Endothelial cell of umbilical vein (primary cell): ENCODE results near the gene SLC34A1. TPM values are rescaled to one million over a fixed set of nuclear protein-coding genes. Genes with fewer than 3 reads are reported as not detected.

Source experiments
- BruUV-seq: library from RNA; stranded (reverse); fragments of 400-500 nt; replicated peaks from 2 replicates; lab custom pipeline; 2021; lab: Mats Ljungman, UMichigan
- CTCF ChIA-PET: fragments of 300-600, 350-600 bp; sonication (Branson Sonifier 250); formaldehyde crosslinking; loops from one replicate; lab custom pipeline; 2021; ENCODE audit warnings: antibody characterized with exemption, inconsistent platforms; lab: Charles Lee
- POLR2A ChIA-PET: fragments of 300-600, 350-600 bp; sonication (Branson Sonifier 250); formaldehyde crosslinking; loops from one replicate; lab custom pipeline; 2021; ENCODE audit warnings: antibody characterized with exemption, inconsistent platforms; lab: Charles Lee
- DNase-seq: peaks from one replicate; pipeline ENCODE4 v3.0.0-alpha.2; 2011; ENCODE audit warnings: low read depth, low spot score
- FAIRE-seq: peaks from 2 replicates; lab custom pipeline; 2011; peaks lifted over from hg19 to GRCh38; lab: Jason Lieb, UNC
- H2AFZ ChIP-seq: 2 replicates; pipeline ENCODE4 v1.6.0; 2012; ENCODE audit warnings: low read depth, low read length, control low read depth, inconsistent platforms
- H3K27ac ChIP-seq: 2 replicates; pipeline ENCODE4 v1.5.1; 2011; ENCODE audit warnings: low read depth, mild to moderate bottlenecking, control low read depth, low read length, moderate library complexity; ENCODE audit not compliant: insufficient read depth
- H3K27me3 ChIP-seq, 2 experiments: 2 replicates each; pipeline versions ENCODE4 v1.6.0 to v1.6.1; 2011; ENCODE audit warnings: low read length in 2 of 2, mixed read lengths in 1 of 2; ENCODE audit not compliant: control insufficient read depth in 2 of 2, insufficient read depth in 2 of 2
- H3K36me3 ChIP-seq, 2 experiments: 2 replicates in 1 of 2; 3 replicates in 1 of 2; pipeline ENCODE4 v1.5.1; 2011; ENCODE audit warnings: low read length in 2 of 2, mild to moderate bottlenecking in 1 of 2, moderate library complexity in 1 of 2; ENCODE audit not compliant: control insufficient read depth in 2 of 2, insufficient read depth in 2 of 2; ENCODE audit errors: extremely low read depth in 1 of 2
- H3K4me1 ChIP-seq: 3 replicates; pipeline ENCODE4 v1.5.1; 2011; ENCODE audit warnings: mild to moderate bottlenecking, low read length; ENCODE audit not compliant: control insufficient read depth, insufficient read depth; ENCODE audit errors: extremely low read depth
- H3K4me2 ChIP-seq: 2 replicates; pipeline ENCODE4 v1.6.1; 2011; ENCODE audit warnings: low read length, control low read depth, mixed read lengths; ENCODE audit not compliant: insufficient read depth
- H3K4me3 ChIP-seq, 3 experiments: fragments of 200-600 bp in 1 of 3; sonication (generic), shearing (Covaris generic) in 1 of 3; replicated peaks in 1 of 3; 2 replicates each; pipeline ENCODE4 v1.5.1; 2011 to 2016; ENCODE audit warnings: control low read depth in 3 of 3, low read length in 3 of 3, mild to moderate bottlenecking in 2 of 3, inconsistent platforms in 1 of 3, low read depth in 1 of 3, moderate library complexity in 1 of 3; ENCODE audit not compliant: insufficient read depth in 1 of 3
- H3K79me2 ChIP-seq: 2 replicates; pipeline ENCODE4 v1.6.0; 2012; ENCODE audit warnings: low read length, inconsistent platforms; ENCODE audit not compliant: control insufficient read depth, insufficient read depth
- H3K9ac ChIP-seq: replicated peaks from 2 replicates; pipeline ENCODE3; 2011; ENCODE audit warnings: low read length, control low read depth; ENCODE audit not compliant: insufficient read depth; ENCODE audit errors: extremely low read depth
- H3K9me1 ChIP-seq: replicated peaks from 3 replicates; pipeline ENCODE4 v1.6.0; 2011; ENCODE audit warnings: mild to moderate bottlenecking, low read length; ENCODE audit not compliant: control insufficient read depth, insufficient read depth; ENCODE audit errors: extremely low read depth
- H3K9me3 ChIP-seq: replicated peaks from 2 replicates; pipeline ENCODE4 v1.5.1; 2012; ENCODE audit warnings: low read length, inconsistent platforms; ENCODE audit not compliant: control insufficient read depth, insufficient read depth
- H4K20me1 ChIP-seq: replicated peaks from 2 replicates; pipeline ENCODE3; 2011; ENCODE audit warnings: mild to moderate bottlenecking, low read length; ENCODE audit not compliant: control insufficient read depth, insufficient read depth; ENCODE audit errors: extremely low read depth
- EZH2 ChIP-seq: IDR thresholded peaks from 2 replicates; pipeline ENCODE4 v1.6.1; 2012; ENCODE audit warnings: borderline replicate concordance, low read depth, mild to moderate bottlenecking, moderate library complexity, low read length, inconsistent platforms; ENCODE audit not compliant: severe bottlenecking
- FOS ChIP-seq: IDR thresholded peaks from 2 replicates; pipeline ENCODE4 v1.6.1; 2011; ENCODE audit warnings: mild to moderate bottlenecking, low read length, moderate library complexity, borderline replicate concordance; ENCODE audit not compliant: insufficient read depth
- GATA2 ChIP-seq: IDR thresholded peaks from 2 replicates; pipeline ENCODE4 v1.7.0; 2011; ENCODE audit warnings: low read depth, mild to moderate bottlenecking, moderate library complexity, mixed read lengths, low read length; ENCODE audit not compliant: insufficient read length, insufficient read depth
- JUN ChIP-seq: IDR thresholded peaks from 2 replicates; pipeline ENCODE4 v1.6.1; 2011; ENCODE audit warnings: borderline replicate concordance, low read depth; ENCODE audit not compliant: insufficient read length, insufficient read depth
- MYC ChIP-seq: IDR thresholded peaks from one replicate; pipeline ENCODE4 v1.6.1; 2011; ENCODE audit warnings: mild to moderate bottlenecking, low read depth, low read length
- POLR2A ChIP-seq: IDR thresholded peaks from 2 replicates; pipeline ENCODE4 v1.6.1; 2012; ENCODE audit warnings: low read depth, mild to moderate bottlenecking, control low read depth, low read length
- POLR2AphosphoS5 ChIP-seq: IDR thresholded peaks from 2 replicates; pipeline ENCODE4 v1.6.1; 2012; ENCODE audit warnings: low read depth, mild to moderate bottlenecking, control low read depth, low read length, moderate library complexity; ENCODE audit not compliant: insufficient read depth
- dilution Hi-C: fragments of 300-500 bp; cut with MboI; formaldehyde crosslinking; loops from one replicate; pipeline ENCODE4 v1.15.0; 2019; ENCODE audit warnings: low sequenced_read_pairs; ENCODE audit not compliant: extremely low pct_ligation_motif_present
- intact Hi-C: fragments of 100-400 bp; cut with micrococcal nuclease; formaldehyde crosslinking; loops from one replicate; pipeline ENCODE4 v1.10.0; 2022
- polyA plus RNA-seq, 4 experiments: library from polyadenylated mRNA; depleted of rRNA in 3 of 4; stranded (reverse) in 3 of 4; unstranded in 1 of 4; fragments of >200 nt; gene quantifications; 2 replicates each; pipeline versions ENCODE4 v1.2.1 to v1.2.3, GENCODE V29; 2011 to 2012; ENCODE audit warnings: missing spikeins in 1 of 4
- total RNA-seq: library from RNA; stranded (reverse); gene quantifications from 2 replicates; pipeline ENCODE4 v1.2.3, GENCODE V29; 2021
- TF ChIP-seq, protein P1 (sequence below): IDR thresholded peaks from 2 replicates; pipeline ENCODE4 v1.6.1; 2011; ENCODE audit not compliant: insufficient read depth, insufficient read length
- TF ChIP-seq, protein P2 (sequence below), 2 donors: IDR thresholded peaks; 1 replicate in 1 of 2; 2 replicates in 1 of 2; pipeline ENCODE4 v1.5.1; 2011; ENCODE audit warnings: low read length in 2 of 2, mild to moderate bottlenecking in 2 of 2, moderate library complexity in 2 of 2, control low read depth in 1 of 2, inconsistent platforms in 1 of 2, low read depth in 1 of 2; ENCODE audit not compliant: insufficient read depth in 1 of 2; ENCODE audit errors: extremely low read depth in 1 of 2

The SLC34A1 gene
- total and polyA plus RNA-seq, 2 donors (not counting 3 experiments of a cell fraction or from before 2014, with no cell fraction given): not detected

DNA sequence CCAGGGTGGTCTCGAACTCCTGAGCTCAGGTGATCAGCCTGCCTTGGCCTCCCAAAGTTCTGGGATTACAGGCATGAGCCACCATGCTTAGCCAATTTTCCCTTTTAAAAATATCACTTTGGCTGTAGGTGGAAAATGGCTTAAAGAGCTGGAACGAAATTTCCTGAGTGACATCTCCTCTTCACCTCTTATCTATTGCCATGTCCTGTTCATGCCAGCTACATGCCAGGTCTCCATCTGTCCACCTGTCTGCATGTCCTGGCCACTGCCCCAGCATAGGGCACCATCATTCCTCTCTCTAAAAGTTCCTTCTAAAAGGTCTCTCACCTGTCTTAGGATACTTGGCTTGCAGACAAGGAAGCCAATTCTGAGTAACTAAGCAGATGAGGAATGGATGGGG lies 39.4 kb downstream of the SLC34A1 start:
- no peak for FAIRE-seq
- TF ChIP-seq POLR2AphosphoS5 (no peak), GATA2 (no peak), EZH2 (no peak), JUN (no peak), FOS (no peak), POLR2A (no peak), MYC (no peak)
- TF ChIP-seq, protein P1, sequence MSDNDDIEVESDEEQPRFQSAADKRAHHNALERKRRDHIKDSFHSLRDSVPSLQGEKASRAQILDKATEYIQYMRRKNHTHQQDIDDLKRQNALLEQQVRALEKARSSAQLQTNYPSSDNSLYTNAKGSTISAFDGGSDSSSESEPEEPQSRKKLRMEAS: no peak
- TF ChIP-seq, protein P2, sequence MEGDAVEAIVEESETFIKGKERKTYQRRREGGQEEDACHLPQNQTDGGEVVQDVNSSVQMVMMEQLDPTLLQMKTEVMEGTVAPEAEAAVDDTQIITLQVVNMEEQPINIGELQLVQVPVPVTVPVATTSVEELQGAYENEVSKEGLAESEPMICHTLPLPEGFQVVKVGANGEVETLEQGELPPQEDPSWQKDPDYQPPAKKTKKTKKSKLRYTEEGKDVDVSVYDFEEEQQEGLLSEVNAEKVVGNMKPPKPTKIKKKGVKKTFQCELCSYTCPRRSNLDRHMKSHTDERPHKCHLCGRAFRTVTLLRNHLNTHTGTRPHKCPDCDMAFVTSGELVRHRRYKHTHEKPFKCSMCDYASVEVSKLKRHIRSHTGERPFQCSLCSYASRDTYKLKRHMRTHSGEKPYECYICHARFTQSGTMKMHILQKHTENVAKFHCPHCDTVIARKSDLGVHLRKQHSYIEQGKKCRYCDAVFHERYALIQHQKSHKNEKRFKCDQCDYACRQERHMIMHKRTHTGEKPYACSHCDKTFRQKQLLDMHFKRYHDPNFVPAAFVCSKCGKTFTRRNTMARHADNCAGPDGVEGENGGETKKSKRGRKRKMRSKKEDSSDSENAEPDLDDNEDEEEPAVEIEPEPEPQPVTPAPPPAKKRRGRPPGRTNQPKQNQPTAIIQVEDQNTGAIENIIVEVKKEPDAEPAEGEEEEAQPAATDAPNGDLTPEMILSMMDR (IDR thresholded peaks at IDR 0.05; ENCODE audit: extremely low read depth in 1 of 2, insufficient read depth in 1 of 2, low read depth in 1 of 2, low read length in 2 of 2): no peak
- ChIA-PET CTCF (interaction anchor here (0.7 to 2.9 kb wide), 5 partner anchors 14 to 34 kb away, joined by 3 to 11 read pairs (median 5); partner anchors contain the start of gene F12), POLR2A (no interaction called here)
- Histone ChIP-seq H3K4me2 (no peak overlapping the region), H3K79me2 (peaks cover 18% of the 10 kb centered on the region), H3K27ac (no peak overlapping the region), H3K27me3 (no peaks in the 10 kb centered on the region), H3K9ac (no peak overlapping the region), H3K9me3 (no peaks in the 10 kb centered on the region), H3K36me3 (no peaks in the 10 kb centered on the region), H4K20me1 (no peaks in the 10 kb centered on the region), H2AFZ (no peak overlapping the region), H3K4me1 (peaks cover 14% of the 10 kb centered on the region), H3K9me1 (no peaks in the 10 kb centered on the region), H3K4me3 (no peak overlapping the region)
- dilution Hi-C loops (no loop called here), intact Hi-C loops (no loop called here)
- BruUV-seq: no TSS peak
- DNase-seq: no peak
